T-helper 1 cell (primary cell): ENCODE measurements around the gene TLE2.
"Not testable (repeated sequence)": the region's sequence is repeated elsewhere in the genome, so short reads cannot be mapped to it uniquely, and the experiment has no call there.

Source experiments
- DNase-seq, 5 donors: peaks; one replicate each; pipeline ENCODE4 v3.0.0-alpha.2; 2012 to 2020

TLE2 gene

GRCh38 chr19:3012621-3013262 is 16.3 kb downstream of the TLE2 start:
- no peak for DNase-seq

GRCh38 chr19:3012059-3012458 is 17.0 kb downstream of the TLE2 start:
- DNase-seq, result not testable (repeated sequence)

DNA sequence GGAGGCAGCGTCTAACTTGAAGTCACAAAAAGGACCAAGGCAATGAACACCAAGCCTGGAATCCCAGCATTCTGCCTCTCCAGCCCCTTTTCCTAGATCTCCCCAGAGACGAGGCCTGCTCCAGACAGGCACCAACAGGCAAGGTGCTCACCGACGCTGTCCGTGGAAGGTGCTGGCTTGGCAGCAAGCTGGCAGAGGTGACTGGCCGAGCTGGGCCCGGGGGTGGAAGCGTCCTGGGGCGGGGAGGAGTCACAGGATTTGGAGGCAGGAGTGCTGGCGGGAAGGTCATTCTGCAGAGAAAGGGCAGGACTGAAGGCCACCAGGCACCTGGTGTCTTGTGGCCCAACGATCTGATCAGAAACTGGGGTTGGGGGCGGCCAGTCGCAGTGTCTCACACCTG is 18.2 kb downstream of the TLE2 start:
- no peak for DNase-seq

GRCh38 chr19:3008994-3009393 is 20.1 kb downstream of the TLE2 start:
- DNase-seq, result no peak

DNA sequence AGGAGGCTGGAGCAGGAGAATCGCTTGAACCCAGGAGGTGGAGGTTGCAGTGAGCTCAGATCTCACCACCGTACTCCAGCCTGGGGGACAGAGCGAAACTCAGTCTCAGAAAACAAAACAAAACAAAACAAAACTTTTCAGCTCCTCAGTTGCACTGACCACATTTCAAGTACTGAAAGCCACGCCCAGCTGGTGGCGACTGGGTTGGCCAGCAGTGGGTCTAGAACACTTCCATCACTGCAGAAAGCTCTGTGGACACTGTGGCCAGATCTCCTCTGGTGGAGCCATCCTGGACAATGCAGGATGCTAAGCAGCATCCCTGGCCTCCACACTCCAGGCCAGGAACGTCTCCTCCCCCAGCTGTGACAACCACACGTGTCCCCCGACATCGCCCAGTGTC is 21.1 kb downstream of the TLE2 start:
- no peak for DNase-seq

DNA sequence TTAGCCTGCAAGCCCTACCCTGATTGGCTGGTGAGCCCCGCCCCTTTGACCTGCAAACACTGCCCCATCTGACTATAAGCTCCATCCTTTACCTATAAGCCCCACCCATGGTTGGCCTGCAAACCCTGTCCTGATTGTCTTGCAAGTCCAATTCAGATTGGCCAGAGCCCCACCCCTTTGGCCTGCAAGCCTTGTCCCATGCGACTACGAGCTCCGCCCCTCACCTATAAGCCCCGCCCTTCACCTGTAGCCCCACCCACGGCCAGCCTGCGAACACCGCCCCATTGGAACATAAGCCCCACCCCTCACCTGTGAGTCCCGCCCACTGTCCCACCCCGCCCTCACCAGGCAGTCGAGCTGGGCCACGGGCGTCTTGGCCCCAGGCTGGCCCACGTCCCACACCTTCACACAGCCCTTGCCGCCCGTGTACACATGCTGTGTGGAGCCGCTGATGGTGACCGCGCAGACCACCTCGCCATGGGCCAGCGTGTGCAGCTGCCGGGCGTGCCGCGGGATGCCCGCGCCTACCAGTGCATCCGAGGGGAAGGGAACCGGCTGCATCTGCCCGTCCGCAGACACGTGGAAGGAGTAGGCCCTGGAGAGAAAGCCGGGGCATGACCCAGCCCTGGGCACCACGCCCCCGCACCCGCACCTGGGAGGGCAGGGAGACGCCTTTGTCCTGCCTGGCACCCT is 22.9 kb downstream of the TLE2 start:
- DNase-seq, result no peak

DNA sequence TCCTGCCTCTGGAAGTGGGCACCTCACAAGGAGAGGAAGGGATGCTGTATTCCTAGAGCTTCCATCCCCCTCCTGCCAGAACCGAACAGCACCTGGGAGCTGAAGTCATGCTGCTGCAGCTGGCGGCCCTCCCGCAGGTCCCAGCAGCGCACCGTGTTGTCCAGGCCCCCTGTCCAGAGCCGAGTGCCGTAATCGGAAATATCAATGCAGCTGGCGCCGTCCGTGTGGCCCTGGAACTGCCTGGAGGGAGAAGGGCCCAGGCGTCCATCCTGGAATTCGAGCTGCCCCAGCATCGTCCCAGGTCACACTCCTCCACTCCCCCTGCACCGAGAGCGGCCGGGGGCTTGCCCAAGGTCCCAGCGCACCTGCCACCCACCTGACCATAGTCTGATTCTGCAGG is 23.7 kb downstream of the TLE2 start:
- DNase-seq, result no peak

GRCh38 chr19:3004522-3004921 is 24.6 kb downstream of the TLE2 start:
- DNase-seq, result no peak

GRCh38 chr19:3003046-3003445 is 26.0 kb downstream of the TLE2 start:
- DNase-seq, result no peak

DNA sequence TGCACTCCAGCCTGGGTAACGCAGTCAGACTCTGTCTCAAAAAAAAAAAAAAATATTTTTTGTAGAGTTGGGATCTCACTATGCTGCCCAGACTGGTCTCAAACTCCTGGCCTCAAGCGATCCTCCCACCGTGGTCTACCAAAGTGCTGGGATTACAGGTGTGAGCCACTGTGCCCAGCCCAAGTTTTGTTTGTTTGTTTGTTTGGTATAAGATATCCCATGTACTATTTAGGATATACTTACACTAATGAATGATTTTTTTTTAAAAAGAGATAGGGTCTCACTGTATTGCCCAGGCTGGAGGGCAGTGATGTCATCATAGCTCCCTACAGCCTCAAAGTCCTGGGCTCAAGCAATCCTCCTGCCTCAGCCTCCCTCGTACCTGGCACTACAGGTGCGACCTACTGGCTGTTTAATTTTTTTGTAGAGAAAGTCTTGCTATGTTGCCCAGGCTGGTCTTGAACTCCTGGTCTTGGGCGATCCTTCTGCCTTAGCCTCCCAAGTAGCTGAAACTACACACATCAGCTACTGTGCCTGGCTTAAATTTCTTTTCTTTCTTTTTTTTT is 27.8 kb downstream of the TLE2 start:
- DNase-seq, result no peak

DNA sequence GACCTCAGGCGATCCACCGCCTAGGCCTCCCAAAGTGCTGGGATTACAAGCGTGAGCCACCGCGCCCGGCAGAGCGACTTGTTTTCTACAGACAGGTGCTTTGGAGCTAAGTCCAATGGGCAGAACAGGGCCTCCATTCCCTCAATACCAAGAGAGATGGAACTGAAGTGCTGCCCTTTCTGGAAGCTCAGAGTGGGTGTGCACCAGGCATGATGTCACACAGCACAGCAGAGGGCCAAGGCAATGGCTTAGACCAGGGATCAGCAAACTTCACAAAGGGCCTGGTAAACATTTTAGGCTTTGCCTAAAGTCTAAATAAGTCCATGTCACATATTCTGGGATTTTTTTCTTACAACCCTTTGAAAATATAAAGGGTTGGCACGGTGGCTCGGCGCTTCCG is 30.4 kb downstream of the TLE2 start:
- no peak for DNase-seq

DNA sequence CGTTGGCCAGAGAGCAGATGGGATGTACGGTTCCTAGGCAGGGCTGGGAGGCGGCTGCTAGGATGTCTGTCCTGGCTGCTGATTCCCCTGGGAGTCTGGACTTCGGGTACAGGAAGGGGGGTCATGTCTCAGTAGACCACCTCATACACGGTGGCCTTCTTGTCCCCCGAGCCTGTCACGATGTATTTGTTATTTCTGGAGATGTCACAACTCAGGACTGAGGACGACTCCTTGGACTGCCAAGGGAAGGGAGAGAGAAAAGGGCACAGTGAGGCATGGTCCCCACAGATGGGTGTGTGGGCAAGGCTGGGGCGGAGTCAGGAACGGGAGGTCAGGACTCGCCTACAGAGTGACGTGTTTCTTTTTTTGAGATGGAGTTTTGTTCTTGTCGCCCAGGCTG is 31.4 kb downstream of the TLE2 start:
- no peak for DNase-seq

- no peak for DNase-seq
Observed at GRCh38 chr19:2994588-2995131, 34.4 kb downstream of the TLE2 start.

DNA sequence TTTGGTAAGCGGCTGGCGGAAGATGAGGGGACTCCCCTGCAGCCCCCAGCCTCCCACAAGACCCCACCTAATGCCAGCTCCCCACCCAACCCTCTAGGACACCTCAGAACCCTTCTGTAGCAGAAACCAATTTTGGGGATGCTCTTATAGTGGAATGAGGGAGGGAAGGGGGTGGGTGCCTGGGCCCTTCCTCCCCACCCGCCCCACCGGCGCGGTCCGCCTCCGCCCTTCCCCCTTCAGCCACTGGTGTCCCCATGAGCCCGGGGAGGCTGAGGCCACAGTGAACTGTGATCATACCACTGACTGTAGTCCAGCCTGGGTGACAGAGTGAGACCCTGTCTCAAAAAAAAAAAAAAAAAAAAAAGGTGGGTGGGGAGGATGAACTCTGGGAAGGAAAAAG is 35.5 kb downstream of the TLE2 start:
- no peak for DNase-seq

DNA sequence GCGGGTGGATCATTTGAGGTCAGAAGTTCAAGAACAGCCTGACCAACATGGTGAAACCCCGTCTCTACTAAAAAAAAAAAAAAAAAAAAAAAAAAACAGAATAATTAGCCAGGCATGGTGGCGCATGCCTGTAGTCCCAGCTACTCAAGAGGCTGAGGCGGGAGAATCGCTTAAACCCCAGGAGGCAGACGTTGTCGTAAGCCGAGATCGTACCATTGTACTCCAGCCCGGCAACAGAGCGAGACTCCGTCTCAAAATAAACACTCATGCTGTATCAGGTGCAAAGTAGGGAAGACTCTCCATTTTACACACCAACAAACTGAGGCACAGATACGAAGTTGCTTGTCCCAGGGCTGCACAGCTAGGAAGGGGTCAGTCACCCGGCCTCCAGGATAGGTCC is 36.1 kb downstream of the TLE2 start:
- no peak for DNase-seq

DNA sequence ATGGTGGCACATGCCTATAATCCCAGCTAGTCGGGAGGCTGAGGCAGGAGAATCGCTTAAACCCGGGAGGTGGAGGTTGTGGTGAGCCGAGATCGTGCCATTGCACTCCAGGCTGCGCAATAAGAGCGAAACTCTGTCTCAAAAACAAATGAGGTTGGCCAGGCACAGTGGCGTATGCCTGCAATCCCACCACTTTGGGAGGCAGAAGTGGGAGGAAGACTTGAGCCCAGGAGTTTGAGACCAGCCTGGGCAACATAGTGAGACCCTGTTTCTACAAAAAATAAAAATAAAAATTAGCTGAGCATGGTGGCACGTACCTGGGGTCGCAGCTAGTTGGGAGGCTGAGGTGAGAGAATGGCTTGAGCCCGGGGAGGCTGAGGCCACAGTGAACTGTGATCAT is 36.7 kb downstream of the TLE2 start:
- not testable (repeated sequence) for DNase-seq

- no peak for DNase-seq
Observed at GRCh38 chr19:2989236-2989946, 39.7 kb downstream of the TLE2 start.

DNA sequence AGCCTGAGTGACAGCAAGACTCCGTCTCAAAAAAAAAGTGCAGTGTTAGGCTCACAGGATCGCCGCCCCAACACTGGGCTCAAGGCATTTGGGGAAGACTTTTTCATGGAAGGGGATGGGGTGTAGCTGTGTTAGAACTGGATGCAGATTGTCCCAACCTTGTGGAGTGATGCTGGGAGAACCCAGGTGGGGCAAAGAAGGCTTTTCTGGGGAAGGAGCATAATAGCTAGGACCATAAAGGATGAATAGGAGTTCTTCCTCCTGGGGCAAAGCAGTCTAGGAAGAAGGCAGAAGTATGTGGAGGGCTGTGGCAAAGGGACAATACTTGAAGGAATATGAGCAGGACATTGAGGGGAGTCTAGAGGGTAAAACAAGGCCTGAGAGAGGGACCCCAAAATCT is 40.5 kb downstream of the TLE2 start:
- no peak for DNase-seq

DNA sequence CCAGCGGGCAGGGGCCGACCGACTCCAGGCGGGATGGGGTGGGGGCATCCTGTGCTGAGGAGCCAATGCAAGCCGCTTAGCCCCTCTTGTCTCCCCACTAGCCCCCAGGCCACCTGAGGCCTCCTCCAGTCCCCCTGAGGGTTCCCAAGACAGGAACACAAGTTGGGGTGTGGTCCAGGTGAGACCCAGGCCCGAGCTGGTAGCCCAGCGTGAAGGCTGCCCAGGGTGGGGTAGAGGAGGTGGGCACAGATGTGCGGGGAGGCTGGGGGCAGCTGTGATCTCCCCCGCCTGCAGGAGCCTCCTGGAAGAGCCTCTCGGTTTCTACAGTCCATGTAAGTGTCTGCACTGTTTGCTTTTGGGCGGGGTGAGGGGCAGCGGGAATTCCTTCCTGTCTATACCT is 41.3 kb downstream of the TLE2 start:
- no peak for DNase-seq

DNA sequence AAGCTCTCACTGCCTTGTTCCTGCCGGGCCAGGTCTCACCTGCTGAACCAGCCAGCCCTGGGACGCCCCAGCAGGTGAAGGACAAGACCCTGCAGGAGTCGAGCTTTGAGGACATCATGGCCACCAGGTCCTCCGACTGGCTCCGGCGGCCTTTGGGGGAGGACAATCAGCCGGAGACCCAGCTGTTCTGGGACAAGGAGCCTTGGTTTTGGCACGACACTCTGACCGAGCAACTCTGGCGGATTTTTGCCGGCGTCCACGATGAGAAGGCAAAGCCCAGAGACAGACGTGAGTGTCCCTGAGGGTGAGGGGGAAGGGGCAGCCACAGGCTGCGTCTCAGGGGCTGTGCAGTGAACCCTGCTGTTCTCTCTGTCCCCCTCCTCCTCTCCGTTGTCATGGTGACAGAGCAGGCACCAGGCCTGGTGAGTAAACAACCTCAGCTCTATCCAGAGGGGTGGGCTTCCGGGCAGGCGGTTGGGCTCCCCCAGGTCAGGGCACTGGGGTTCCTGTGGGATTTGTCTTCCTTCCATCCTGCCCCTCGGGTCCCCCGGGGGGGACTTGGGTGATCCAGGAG is 42.0 kb downstream of the TLE2 start:
- no peak for DNase-seq

- no peak for DNase-seq
Observed at GRCh38 chr19:2984215-2984528, 44.9 kb downstream of the TLE2 start.

GRCh38 chr19:2983351-2984214 is 45.5 kb downstream of the TLE2 start:
- no peak for DNase-seq
